ENCODE data around the gene ARL2. TPM values are rescaled to one million over a fixed set of nuclear protein-coding genes. Genes with fewer than 3 reads are reported as not detected.

ARL2 gene
- total RNA-seq, 1 experiment from 2014 or later: 203 TPM

- no peaks in the 10 kb centered on the region for H3K79me2 ChIP-seq (ENCODE audit: insufficient read depth, low read length)
- H3K23ac ChIP-seq (ENCODE audit: insufficient read length, low read depth, low read length): no peak overlapping the region
- TF ChIP-seq CTCF (conservative IDR thresholded peaks at IDR 0.05): no peak
- H3K79me1 ChIP-seq (ENCODE audit: insufficient read depth, low read depth, low read length, poor library complexity, severe bottlenecking): peaks cover 2% of the 10 kb centered on the region
- H4K5ac ChIP-seq (ENCODE audit: insufficient read length, low read depth, low read length): no peak overlapping the region
- no peaks in the 10 kb centered on the region for H4K20me1 ChIP-seq (ENCODE audit: control insufficient read depth, insufficient read depth, insufficient read length)
- peaks cover 21 to 64% (median 52%) of the 10 kb centered on the region in 3 experiments for H3K36me3 Mint-ChIP-seq (ENCODE audit: insufficient read depth in 1 of 3, low read depth in 3 of 3)
- H3K4me3 Mint-ChIP-seq: no peak overlapping the region
- H3K23me2 ChIP-seq (ENCODE audit: insufficient read length, low read depth, low read length, poor library complexity, severe bottlenecking): peaks cover 7% of the 10 kb centered on the region
- no peak overlapping the region for H4K91ac ChIP-seq (ENCODE audit: insufficient read length, low read depth, low read length)
- WGBS (ENCODE audit: extremely low coverage, insufficient read length, low lambda C conversion rate): no CpG with 5 or more reads among the region's 6 CpGs
- H3K14ac ChIP-seq (ENCODE audit: insufficient read depth, low read length): no peak overlapping the region
- H3K27ac Mint-ChIP-seq: no peak overlapping the region
- no peak overlapping the region for H2AFZ ChIP-seq (ENCODE audit: low read length)
- peaks cover 5 to 9% of the 10 kb centered on the region in 2 experiments for H3K4me1 Mint-ChIP-seq
- H3K18ac ChIP-seq (ENCODE audit: insufficient read length, low read depth, low read length): no peak overlapping the region
- no peaks in the 10 kb centered on the region for H3K4me1 ChIP-seq (ENCODE audit: insufficient read depth, low read length)
- no peak overlapping the region for H3K4me2 ChIP-seq (ENCODE audit: insufficient read depth, insufficient read length, low read length)
- no peak overlapping the region for H3K27ac ChIP-seq (ENCODE audit: insufficient read length, low read depth, low read length)
- no peak overlapping the region for H3K4ac ChIP-seq (ENCODE audit: low read depth, low read length)
- H3T11ph ChIP-seq (ENCODE audit: low read length): no peak overlapping the region
- no peak for DNase-seq
- no peak overlapping the region for H2BK15ac ChIP-seq (ENCODE audit: low read depth, low read length)
- no peak overlapping the region for H2BK5ac ChIP-seq (ENCODE audit: insufficient read length, low read length)
- no peak overlapping the region for H2BK12ac ChIP-seq (ENCODE audit: insufficient read length, low read depth, low read length)
- no peaks in the 10 kb centered on the region for H3K27me3 Mint-ChIP-seq (ENCODE audit: low read depth)
- no peak overlapping the region for H2BK120ac ChIP-seq (ENCODE audit: low read depth, low read length, poor library complexity, severe bottlenecking)
- H2BK20ac ChIP-seq (ENCODE audit: low read depth, low read length, poor library complexity, severe bottlenecking): no peak overlapping the region
- H3K9ac ChIP-seq (ENCODE audit: extremely low read depth, insufficient read length, low read length): no peak overlapping the region
- no peak overlapping the region for H3K56ac ChIP-seq (ENCODE audit: insufficient read length, low read depth, low read length)
- no peak overlapping the region for H2AK5ac ChIP-seq (ENCODE audit: insufficient read length, low read length)
- H3K9me3 Mint-ChIP-seq: no peaks in the 10 kb centered on the region
- H3K27me3 ChIP-seq (ENCODE audit: insufficient read depth, low read length): no peaks in the 10 kb centered on the region
- no peak overlapping the region for H4K8ac ChIP-seq (replicated peaks; ENCODE audit: insufficient read length, low read depth, low read length)
- H3K9me3 ChIP-seq (ENCODE audit: control insufficient read depth, low read depth, low read length): no peaks in the 10 kb centered on the region
These were observed 4.0 kb downstream of the ARL2 start for GRCh38 chr11:65017937-65018336.
